ENCODE measurements around the gene NEMP1.

Gene NEMP1

DNA sequence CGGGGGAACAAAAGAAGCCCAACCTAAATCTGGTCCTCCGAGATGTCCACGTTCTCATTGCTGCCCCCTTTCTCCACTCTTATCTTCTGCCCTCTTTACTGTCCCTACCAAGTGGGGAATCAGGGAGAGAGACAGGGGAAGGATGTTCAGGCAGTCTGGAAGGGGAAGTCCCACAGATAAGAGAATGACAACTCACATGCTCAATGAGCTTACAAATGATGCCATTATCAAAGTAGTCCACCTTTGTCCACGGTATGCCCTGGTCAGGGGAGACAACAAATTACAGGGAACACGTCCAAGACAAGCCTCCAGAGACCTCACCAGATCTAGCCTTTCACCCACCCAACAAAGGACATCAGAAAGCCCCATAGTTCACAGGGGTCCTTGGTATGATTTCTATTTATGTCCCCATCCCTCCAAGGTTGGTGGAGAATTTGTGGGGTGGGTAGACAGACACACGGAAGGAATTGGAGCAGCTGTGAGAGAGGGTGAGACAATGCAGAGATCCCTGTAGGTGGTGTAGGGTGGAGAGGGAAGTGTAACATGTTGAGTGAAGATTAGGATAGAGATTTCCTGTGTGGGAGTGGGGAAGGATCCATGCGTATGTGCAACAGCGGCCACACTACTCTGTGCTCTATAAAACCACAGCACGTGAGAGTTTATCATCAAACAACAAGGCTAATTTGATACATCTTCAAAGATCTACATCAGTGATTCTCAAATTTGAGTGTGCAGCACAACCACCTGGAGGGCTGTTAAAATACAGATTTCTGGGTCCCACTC, 39.4 kb downstream of the NEMP1 start:
- TF ChIP-seq, protein P1, sequence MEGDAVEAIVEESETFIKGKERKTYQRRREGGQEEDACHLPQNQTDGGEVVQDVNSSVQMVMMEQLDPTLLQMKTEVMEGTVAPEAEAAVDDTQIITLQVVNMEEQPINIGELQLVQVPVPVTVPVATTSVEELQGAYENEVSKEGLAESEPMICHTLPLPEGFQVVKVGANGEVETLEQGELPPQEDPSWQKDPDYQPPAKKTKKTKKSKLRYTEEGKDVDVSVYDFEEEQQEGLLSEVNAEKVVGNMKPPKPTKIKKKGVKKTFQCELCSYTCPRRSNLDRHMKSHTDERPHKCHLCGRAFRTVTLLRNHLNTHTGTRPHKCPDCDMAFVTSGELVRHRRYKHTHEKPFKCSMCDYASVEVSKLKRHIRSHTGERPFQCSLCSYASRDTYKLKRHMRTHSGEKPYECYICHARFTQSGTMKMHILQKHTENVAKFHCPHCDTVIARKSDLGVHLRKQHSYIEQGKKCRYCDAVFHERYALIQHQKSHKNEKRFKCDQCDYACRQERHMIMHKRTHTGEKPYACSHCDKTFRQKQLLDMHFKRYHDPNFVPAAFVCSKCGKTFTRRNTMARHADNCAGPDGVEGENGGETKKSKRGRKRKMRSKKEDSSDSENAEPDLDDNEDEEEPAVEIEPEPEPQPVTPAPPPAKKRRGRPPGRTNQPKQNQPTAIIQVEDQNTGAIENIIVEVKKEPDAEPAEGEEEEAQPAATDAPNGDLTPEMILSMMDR (IDR thresholded peaks at IDR 0.05; ENCODE audit: control insufficient read depth, insufficient read depth, low read depth, low read length, missing control alignments), result no peak
- H3K4me3 ChIP-seq (ENCODE audit: control insufficient read depth, low read depth, low read length), result no peak overlapping the region
- DNase-seq (ENCODE audit: low read depth), result no peak

DNA sequence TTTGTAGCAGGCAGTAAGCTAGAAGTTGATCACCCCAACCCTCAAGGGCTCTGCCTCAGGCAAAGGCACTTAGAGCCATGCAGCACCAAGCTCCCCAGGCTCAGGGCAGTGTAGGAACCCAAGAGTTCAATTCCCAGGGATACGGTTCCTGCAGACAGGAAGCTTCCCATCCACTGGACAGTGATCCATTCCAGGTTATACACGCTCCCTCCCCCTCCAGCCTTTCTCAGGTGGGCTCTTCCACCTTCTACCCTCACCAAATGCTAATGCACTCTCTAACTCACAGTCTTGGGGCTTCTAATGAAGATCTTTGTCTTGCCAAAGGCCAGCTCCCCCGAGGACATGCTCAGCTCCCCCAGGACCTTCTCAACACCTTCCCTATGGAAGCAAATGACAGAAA, 41.3 kb downstream of the NEMP1 start:
- no peak for DNase-seq (ENCODE audit: low read depth)
- no peak overlapping the region for H3K4me3 ChIP-seq (ENCODE audit: control insufficient read depth, low read depth, low read length)
- TF ChIP-seq, protein P1 (IDR thresholded peaks at IDR 0.05; ENCODE audit: control insufficient read depth, insufficient read depth, low read depth, low read length, missing control alignments), result no peak

DNA sequence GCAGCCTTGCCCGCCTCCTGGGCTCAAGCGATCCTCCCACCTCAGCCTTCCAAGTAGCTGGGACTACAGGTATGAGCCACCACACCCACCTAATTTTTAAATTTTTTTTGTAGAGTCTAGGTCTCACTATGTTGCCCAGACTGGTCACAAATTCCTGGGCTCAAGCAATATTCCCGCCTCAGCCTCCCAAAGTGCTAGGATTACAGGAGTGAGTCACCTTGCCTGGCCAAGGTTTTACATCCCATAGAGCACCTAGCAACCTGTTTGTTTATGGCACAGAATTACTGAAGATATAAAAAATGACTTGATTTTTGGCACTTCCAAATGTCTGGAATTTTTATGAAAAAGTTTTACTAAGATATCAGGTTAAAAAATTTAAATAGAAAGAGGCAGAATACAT, 45.2 kb downstream of the NEMP1 start:
- no peak for DNase-seq (ENCODE audit: low read depth)
- TF ChIP-seq, protein P1 (IDR thresholded peaks at IDR 0.05; ENCODE audit: control insufficient read depth, insufficient read depth, low read depth, low read length, missing control alignments), result no peak
- H3K4me3 ChIP-seq (ENCODE audit: control insufficient read depth, low read depth, low read length), result no peak overlapping the region

DNA sequence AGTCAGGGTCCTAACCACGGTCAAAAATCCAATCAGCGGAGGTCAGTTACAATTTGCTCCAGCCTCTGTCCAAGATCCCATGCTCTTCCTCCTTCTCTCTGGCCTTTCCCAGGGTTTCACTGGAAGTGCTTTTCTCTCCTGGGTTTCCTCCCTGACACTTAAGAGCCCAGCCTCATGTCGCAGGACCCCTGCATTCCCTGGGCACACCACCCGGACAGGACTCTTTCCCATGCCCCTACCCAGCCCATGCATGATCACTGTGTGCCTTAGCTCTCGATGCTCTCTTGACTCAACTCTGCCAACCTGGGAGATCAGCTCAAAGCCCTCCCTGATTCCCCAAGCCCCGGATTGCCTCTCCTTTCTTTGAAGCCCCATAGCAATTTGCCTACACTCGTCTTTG, 46.8 kb downstream of the NEMP1 start:
- TF ChIP-seq, protein P1 (IDR thresholded peaks at IDR 0.05; ENCODE audit: control insufficient read depth, insufficient read depth, low read depth, low read length, missing control alignments), result no peak
- no peak for DNase-seq (ENCODE audit: low read depth)
- H3K4me3 ChIP-seq (ENCODE audit: control insufficient read depth, low read depth, low read length), result no peak overlapping the region

DNA sequence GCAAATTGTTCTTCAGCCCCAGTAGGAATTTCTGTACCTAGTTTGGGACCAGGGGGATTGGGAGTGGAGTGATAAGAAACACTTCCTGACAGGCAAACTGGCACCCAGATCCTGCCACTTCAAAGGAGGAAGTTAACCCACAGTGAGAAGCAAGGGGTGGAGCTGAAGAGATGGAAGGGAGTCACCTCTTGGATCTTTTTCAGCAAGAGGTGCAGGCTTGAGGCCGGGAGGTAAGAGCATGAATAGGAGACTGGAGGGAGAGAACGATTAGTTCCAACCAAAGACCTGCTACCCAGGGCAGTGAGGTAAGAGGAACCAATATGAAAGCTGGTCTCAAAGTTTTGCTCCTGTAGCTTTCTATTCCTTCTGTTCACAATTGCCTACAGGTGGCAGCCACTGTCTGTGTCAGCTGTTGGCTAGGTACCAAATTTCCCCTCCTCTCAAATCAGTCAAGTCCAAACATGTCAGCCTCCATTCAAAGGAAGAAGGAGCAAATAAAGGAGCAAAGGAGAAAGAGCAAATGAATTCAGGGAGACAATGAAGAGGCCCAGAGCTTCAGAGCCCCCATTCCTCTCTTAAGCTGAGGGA, 47.4 kb downstream of the NEMP1 start:
- no peak overlapping the region for H3K4me3 ChIP-seq (ENCODE audit: control insufficient read depth, low read depth, low read length)
- no peak for DNase-seq (ENCODE audit: low read depth)
- TF ChIP-seq, protein P1 (IDR thresholded peaks at IDR 0.05; ENCODE audit: control insufficient read depth, insufficient read depth, low read depth, low read length, missing control alignments), result no peak

DNA sequence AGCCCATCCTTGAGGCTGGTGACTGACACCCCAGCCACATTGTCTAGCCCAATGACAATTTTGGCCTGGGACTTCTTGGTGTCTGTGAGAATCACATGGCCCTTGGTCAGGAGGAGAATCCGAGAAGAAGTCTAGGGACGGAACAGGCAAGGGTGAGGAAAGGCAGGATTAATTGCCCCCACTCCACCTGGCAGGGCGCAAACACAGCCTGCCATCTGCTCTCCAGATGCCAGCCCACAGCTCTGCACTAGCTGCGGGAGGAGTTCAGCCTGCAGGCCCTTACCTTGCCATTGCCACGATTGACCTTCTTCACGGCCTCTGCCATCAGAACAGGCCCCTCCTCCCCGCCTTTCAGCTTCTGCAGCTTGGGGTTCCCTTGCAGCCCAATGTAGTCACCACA, 49.1 kb downstream of the NEMP1 start:
- TF ChIP-seq, protein P1 (IDR thresholded peaks at IDR 0.05; ENCODE audit: control insufficient read depth, insufficient read depth, low read depth, low read length, missing control alignments), result no peak
- no peak overlapping the region for H3K4me3 ChIP-seq (ENCODE audit: control insufficient read depth, low read depth, low read length)
- DNase-seq (ENCODE audit: low read depth), result no peak
